HG03060 (cell line): ENCODE measurements around the gene DUSP2.

ENCODE experiments used
- ATAC-seq: cut with Tn5 transposase; IDR thresholded peaks from one replicate; pipeline ENCODE4 v1.9.1; 2021; ENCODE audit warnings: low read depth, moderate number of reproducible peaks; ENCODE audit not compliant: unreplicated experiment

Gene DUSP2

GRCh38 chr2:96135621-96136020 is 9.6 kb downstream of the DUSP2 start:
- no peak for ATAC-seq

GRCh38 chr2:96135171-96135570 is 10.1 kb downstream of the DUSP2 start:
- ATAC-seq, result no peak

GRCh38 chr2:96134421-96134820 is 10.8 kb downstream of the DUSP2 start:
- ATAC-seq, result no peak

- no peak for ATAC-seq
These were observed 13.2 kb downstream of the DUSP2 start for GRCh38 chr2:96131813-96132745.

GRCh38 chr2:96131152-96131812 is 14.0 kb downstream of the DUSP2 start:
- no peak for ATAC-seq

GRCh38 chr2:96130483-96130882 is 14.8 kb downstream of the DUSP2 start:
- ATAC-seq, result no peak

GRCh38 chr2:96129528-96130120 is 15.6 kb downstream of the DUSP2 start:
- no peak for ATAC-seq

GRCh38 chr2:96128456-96128855 is 16.8 kb downstream of the DUSP2 start:
- no peak for ATAC-seq

- ATAC-seq, result no peak
These were observed 20.6 kb downstream of the DUSP2 start for GRCh38 chr2:96124406-96125265.

GRCh38 chr2:96123936-96124335 is 21.3 kb downstream of the DUSP2 start:
- no peak for ATAC-seq

- ATAC-seq, result no peak
These were observed 21.9 kb downstream of the DUSP2 start for GRCh38 chr2:96123290-96123689.

GRCh38 chr2:96122391-96122790 is 22.8 kb downstream of the DUSP2 start:
- no peak for ATAC-seq

- no peak for ATAC-seq
These were observed 23.8 kb downstream of the DUSP2 start for GRCh38 chr2:96121414-96121813.

GRCh38 chr2:96120991-96121390 is 24.2 kb downstream of the DUSP2 start:
- ATAC-seq, result no peak

- ATAC-seq, result no peak
These were observed 25.0 kb downstream of the DUSP2 start for GRCh38 chr2:96120091-96120720.

GRCh38 chr2:96119389-96119751 is 25.9 kb downstream of the DUSP2 start:
- no peak for ATAC-seq

- ATAC-seq, result no peak
These were observed 26.4 kb downstream of the DUSP2 start for GRCh38 chr2:96118698-96119388.

- no peak for ATAC-seq
These were observed 27.3 kb downstream of the DUSP2 start for GRCh38 chr2:96117701-96118588.
